WTC11 (cell line): ENCODE measurements around the gene ZNF592. TPM values are rescaled to one million over a fixed set of nuclear protein-coding genes. Genes with fewer than 3 reads are reported as not detected.
A peak's percentile ranks its signal among the peaks of the same experiment; 100 is the strongest.

Experiments
- ATAC-seq: fragments of 200-7000 bp; cut with Tn5 transposase; 2 replicates; pipeline ENCODE4 v1.10.0; 2021; ENCODE audit warnings: mild to moderate bottlenecking, moderate library complexity
- CTCF ChIA-PET: fragments of 300-600 bp; sonication (Branson Sonifier 250); formaldehyde crosslinking; loops from one replicate; lab custom pipeline; 2021; ENCODE audit warnings: antibody characterized with exemption; lab: Charles Lee
- POLR2A ChIA-PET: fragments of 350-600 bp; sonication (Branson Sonifier 250); formaldehyde crosslinking; loops from one replicate; lab custom pipeline; 2021; ENCODE audit warnings: antibody characterized with exemption; lab: Charles Lee
- DNase-seq: peaks from one replicate; pipeline ENCODE4 v3.0.0; 2021; ENCODE audit warnings: low spot score
- H3K27ac Mint-ChIP-seq: 2 replicates; pipeline ENCODE4 v1.8.0; 2021; ENCODE audit warnings: mixed read lengths
- H3K27me3 Mint-ChIP-seq: 2 replicates; pipeline ENCODE4 v1.8.0; 2021; ENCODE audit warnings: low read depth, mild to moderate bottlenecking, moderate library complexity, mixed read lengths
- H3K36me3 Mint-ChIP-seq: 2 replicates; pipeline ENCODE4 v1.8.0; 2021; ENCODE audit warnings: mixed read lengths
- H3K4me1 Mint-ChIP-seq: 2 replicates; pipeline ENCODE4 v1.8.0; 2022; ENCODE audit warnings: mixed read lengths
- H3K4me3 Mint-ChIP-seq: 2 replicates; pipeline ENCODE4 v1.8.0; 2021; ENCODE audit warnings: mild to moderate bottlenecking, moderate library complexity, mixed read lengths
- H3K9me3 Mint-ChIP-seq: 2 replicates; pipeline ENCODE4 v1.8.0; 2021; ENCODE audit warnings: mixed read lengths
- CREM ChIP-seq: sonication (generic); formaldehyde crosslinking; IDR thresholded peaks from 2 replicates; pipeline ENCODE4 v1.8.1; 2022; ENCODE audit warnings: mild to moderate bottlenecking, missing genetic modification reagents, moderate library complexity
- ELF4 ChIP-seq: sonication (generic); formaldehyde crosslinking; IDR thresholded peaks from 2 replicates; pipeline ENCODE4 v1.8.1; 2022; ENCODE audit warnings: low read depth, mild to moderate bottlenecking, moderate library complexity, missing genetic modification reagents
- GABPB1 ChIP-seq: sonication (generic); formaldehyde crosslinking; IDR thresholded peaks from 2 replicates; pipeline ENCODE4 v1.8.1; 2023; ENCODE audit warnings: mild to moderate bottlenecking, missing genetic modification reagents
- JUN ChIP-seq: sonication (generic); formaldehyde crosslinking; IDR thresholded peaks from 2 replicates; pipeline ENCODE4 v1.8.0; 2023; ENCODE audit warnings: mild to moderate bottlenecking, missing genetic modification reagents
- MYBL2 ChIP-seq: sonication (generic); formaldehyde crosslinking; IDR thresholded peaks from 2 replicates; pipeline ENCODE4 v1.8.1; 2023; ENCODE audit warnings: mild to moderate bottlenecking, moderate library complexity, missing genetic modification reagents
- NR3C1 ChIP-seq: sonication (generic); formaldehyde crosslinking; conservative IDR thresholded peaks from 2 replicates; pipeline ENCODE4 v1.8.1; 2023; ENCODE audit warnings: low read depth, mild to moderate bottlenecking, missing genetic modification reagents
- SMAD4 ChIP-seq: sonication (generic); formaldehyde crosslinking; IDR thresholded peaks from 2 replicates; pipeline ENCODE4 v1.8.0; 2022; ENCODE audit warnings: mild to moderate bottlenecking, missing genetic modification reagents
- SOX15 ChIP-seq: fragments of 250-450 bp; sonication (Bioruptor Pico); IDR thresholded peaks from 2 replicates; pipeline ENCODE4 v1.9.0; 2021; ENCODE audit warnings: mild to moderate bottlenecking
- SP1 ChIP-seq: sonication (generic); formaldehyde crosslinking; conservative IDR thresholded peaks from 2 replicates; pipeline ENCODE4 v1.8.1; 2022; ENCODE audit warnings: missing genetic modification reagents
- TEAD1 ChIP-seq: sonication (generic); formaldehyde crosslinking; IDR thresholded peaks from 2 replicates; pipeline ENCODE4 v1.8.0; 2022; ENCODE audit warnings: mild to moderate bottlenecking, missing genetic modification reagents
- TP53 ChIP-seq: sonication (generic); formaldehyde crosslinking; IDR thresholded peaks from 2 replicates; pipeline ENCODE4 v1.8.1; 2023; ENCODE audit warnings: mild to moderate bottlenecking, missing genetic modification reagents
- ZNF121 ChIP-seq: sonication (generic); formaldehyde crosslinking; IDR thresholded peaks from 2 replicates; pipeline ENCODE4 v1.8.0; 2023; ENCODE audit warnings: missing genetic modification reagents
- total RNA-seq: library from RNA; stranded (reverse); gene quantifications from 3 replicates; pipeline ENCODE4 v1.2.3, GENCODE V29; 2021
- TF ChIP-seq, protein P1 (sequence below): fragments of 250-450 bp; sonication (Bioruptor Pico); IDR thresholded peaks from 2 replicates; pipeline ENCODE4 v1.8.0; 2021; ENCODE audit warnings: mild to moderate bottlenecking
- TF ChIP-seq, protein P2 (sequence below): fragments of 250-450 bp; sonication (Bioruptor Pico); IDR thresholded peaks from 2 replicates; pipeline ENCODE4 v1.9.0; 2021; ENCODE audit warnings: mild to moderate bottlenecking
- TF ChIP-seq, protein P3 (sequence below): sonication (generic); formaldehyde crosslinking; IDR thresholded peaks from 2 replicates; pipeline ENCODE4 v1.8.1; 2023; ENCODE audit warnings: mild to moderate bottlenecking, missing genetic modification reagents, moderate library complexity
- TF ChIP-seq, protein P4 (sequence below): sonication (generic); formaldehyde crosslinking; IDR thresholded peaks from 2 replicates; pipeline ENCODE4 v1.8.1; 2023; ENCODE audit warnings: mild to moderate bottlenecking, moderate library complexity, missing genetic modification reagents
- TF ChIP-seq, protein P5 (sequence below): sonication (generic); formaldehyde crosslinking; IDR thresholded peaks from 2 replicates; pipeline ENCODE4 v1.8.0; 2022; ENCODE audit warnings: mild to moderate bottlenecking, missing genetic modification reagents
- TF ChIP-seq, protein P6 (sequence below): sonication (generic); formaldehyde crosslinking; IDR thresholded peaks from 2 replicates; pipeline ENCODE4 v1.8.1; 2022; ENCODE audit warnings: mild to moderate bottlenecking, missing genetic modification reagents, moderate library complexity, borderline replicate concordance
- TF ChIP-seq, protein P7 (sequence below): sonication (generic); formaldehyde crosslinking; IDR thresholded peaks from 2 replicates; pipeline ENCODE4 v1.8.0; 2023; ENCODE audit warnings: missing genetic modification reagents
- TF ChIP-seq, protein P8 (sequence below): sonication (generic); formaldehyde crosslinking; IDR thresholded peaks from 2 replicates; pipeline ENCODE4 v1.8.1; 2022; ENCODE audit warnings: missing genetic modification reagents, borderline replicate concordance
- TF ChIP-seq, protein P9 (sequence below): sonication (generic); formaldehyde crosslinking; IDR thresholded peaks from 2 replicates; pipeline ENCODE4 v1.8.0; 2022; ENCODE audit warnings: mild to moderate bottlenecking, missing genetic modification reagents

Gene ZNF592
- total RNA-seq, 1 experiment from 2014 or later, result 28.0 TPM

DNA sequence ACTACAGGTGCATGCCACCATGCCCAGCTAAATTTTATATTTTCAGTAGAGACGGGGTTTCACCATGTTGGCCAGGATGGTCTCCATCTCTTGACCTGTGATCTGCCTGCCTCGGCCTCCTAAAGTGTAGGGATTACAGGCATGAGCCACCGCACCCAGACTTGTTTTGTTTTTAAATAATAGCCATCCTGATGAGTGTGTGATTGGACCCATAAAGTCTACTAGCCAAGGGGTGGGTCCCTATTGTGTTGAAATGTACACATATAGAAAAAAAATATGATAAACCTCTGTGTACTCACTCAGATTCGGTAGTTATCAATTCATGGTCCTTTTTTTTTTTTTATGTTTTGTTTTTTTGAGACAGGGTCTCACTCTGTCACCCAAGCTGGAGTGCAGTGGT, 17.3 kb downstream of the ZNF592 start:
- Mint-ChIP-seq H3K9me3 (no peaks in the 10 kb centered on the region), H3K36me3 (peaks cover 16% of the 10 kb centered on the region), H3K4me1 (peaks cover 3% of the 10 kb centered on the region; the same call in 1 of the 2 replicates), H3K27ac (no peak overlapping the region), H3K27me3 (no peaks in the 10 kb centered on the region), H3K4me3 (no peak overlapping the region)
- DNase-seq (no peak), ATAC-seq (no peak)
- POLR2A ChIA-PET, result no interaction called here
- no peak for TF ChIP-seq ELF4
- TF ChIP-seq, protein P1, sequence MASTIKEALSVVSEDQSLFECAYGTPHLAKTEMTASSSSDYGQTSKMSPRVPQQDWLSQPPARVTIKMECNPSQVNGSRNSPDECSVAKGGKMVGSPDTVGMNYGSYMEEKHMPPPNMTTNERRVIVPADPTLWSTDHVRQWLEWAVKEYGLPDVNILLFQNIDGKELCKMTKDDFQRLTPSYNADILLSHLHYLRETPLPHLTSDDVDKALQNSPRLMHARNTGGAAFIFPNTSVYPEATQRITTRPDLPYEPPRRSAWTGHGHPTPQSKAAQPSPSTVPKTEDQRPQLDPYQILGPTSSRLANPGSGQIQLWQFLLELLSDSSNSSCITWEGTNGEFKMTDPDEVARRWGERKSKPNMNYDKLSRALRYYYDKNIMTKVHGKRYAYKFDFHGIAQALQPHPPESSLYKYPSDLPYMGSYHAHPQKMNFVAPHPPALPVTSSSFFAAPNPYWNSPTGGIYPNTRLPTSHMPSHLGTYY, result no peak
- no peak for TF ChIP-seq SP1
- TF ChIP-seq TEAD1 (CRISPR knock-in tag), result no peak
- TF ChIP-seq, protein P2, sequence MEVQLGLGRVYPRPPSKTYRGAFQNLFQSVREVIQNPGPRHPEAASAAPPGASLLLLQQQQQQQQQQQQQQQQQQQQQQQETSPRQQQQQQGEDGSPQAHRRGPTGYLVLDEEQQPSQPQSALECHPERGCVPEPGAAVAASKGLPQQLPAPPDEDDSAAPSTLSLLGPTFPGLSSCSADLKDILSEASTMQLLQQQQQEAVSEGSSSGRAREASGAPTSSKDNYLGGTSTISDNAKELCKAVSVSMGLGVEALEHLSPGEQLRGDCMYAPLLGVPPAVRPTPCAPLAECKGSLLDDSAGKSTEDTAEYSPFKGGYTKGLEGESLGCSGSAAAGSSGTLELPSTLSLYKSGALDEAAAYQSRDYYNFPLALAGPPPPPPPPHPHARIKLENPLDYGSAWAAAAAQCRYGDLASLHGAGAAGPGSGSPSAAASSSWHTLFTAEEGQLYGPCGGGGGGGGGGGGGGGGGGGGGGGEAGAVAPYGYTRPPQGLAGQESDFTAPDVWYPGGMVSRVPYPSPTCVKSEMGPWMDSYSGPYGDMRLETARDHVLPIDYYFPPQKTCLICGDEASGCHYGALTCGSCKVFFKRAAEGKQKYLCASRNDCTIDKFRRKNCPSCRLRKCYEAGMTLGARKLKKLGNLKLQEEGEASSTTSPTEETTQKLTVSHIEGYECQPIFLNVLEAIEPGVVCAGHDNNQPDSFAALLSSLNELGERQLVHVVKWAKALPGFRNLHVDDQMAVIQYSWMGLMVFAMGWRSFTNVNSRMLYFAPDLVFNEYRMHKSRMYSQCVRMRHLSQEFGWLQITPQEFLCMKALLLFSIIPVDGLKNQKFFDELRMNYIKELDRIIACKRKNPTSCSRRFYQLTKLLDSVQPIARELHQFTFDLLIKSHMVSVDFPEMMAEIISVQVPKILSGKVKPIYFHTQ (CRISPR knock-in tag), result no peak
- TF ChIP-seq ZNF121 (CRISPR knock-in tag), result no peak
- CTCF ChIA-PET, result no interaction called here

DNA sequence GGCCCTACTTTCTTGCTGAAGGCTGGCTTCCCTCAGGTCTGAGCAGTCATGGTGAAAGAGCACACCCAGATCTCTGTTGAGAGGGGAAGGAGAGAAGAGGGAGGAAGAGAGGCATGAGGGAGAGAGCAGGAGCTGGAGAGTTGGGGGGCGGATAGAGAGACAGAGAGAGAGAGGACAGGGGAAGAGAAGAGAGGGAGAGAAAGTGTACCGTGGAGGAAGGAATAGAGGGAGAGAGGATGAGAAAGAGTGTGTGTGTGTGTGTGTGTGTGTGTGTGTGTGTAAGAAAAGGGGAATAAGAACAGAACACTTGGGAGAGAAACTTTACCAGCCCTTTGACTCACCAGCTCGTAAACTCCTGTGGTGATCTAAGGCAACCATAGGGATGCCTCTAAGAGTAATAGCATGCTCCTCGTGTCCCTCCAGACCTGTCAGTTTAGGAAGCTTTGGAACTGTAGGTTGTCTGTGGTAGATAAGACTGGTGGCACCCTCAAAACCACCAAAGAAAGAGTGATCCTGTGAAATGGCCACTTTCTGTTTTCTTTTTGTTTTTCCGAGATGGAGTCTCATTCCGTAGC, 18.2 kb downstream of the ZNF592 start:
- peaks cover 6% of the 10 kb centered on the region for H3K4me1 Mint-ChIP-seq
- no peak overlapping the region for H3K4me3 Mint-ChIP-seq
- 0 out of 2 replicates have a peak overlapping the region, but pooled peaks have one; percentile 19 for H3K27ac Mint-ChIP-seq
- DNase-seq, result no peak
- H3K36me3 Mint-ChIP-seq, result peaks cover 19% of the 10 kb centered on the region
- no peak for ATAC-seq
- no peaks in the 10 kb centered on the region for H3K27me3 Mint-ChIP-seq
- POLR2A ChIA-PET, result no interaction called here
- CTCF ChIA-PET, result no interaction called here
- H3K9me3 Mint-ChIP-seq, result no peaks in the 10 kb centered on the region
- TF ChIP-seq, protein P3, sequence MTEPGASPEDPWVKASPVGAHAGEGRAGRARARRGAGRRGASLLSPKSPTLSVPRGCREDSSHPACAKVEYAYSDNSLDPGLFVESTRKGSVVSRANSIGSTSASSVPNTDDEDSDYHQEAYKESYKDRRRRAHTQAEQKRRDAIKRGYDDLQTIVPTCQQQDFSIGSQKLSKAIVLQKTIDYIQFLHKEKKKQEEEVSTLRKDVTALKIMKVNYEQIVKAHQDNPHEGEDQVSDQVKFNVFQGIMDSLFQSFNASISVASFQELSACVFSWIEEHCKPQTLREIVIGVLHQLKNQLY, result no peak
- TF ChIP-seq, protein P4, sequence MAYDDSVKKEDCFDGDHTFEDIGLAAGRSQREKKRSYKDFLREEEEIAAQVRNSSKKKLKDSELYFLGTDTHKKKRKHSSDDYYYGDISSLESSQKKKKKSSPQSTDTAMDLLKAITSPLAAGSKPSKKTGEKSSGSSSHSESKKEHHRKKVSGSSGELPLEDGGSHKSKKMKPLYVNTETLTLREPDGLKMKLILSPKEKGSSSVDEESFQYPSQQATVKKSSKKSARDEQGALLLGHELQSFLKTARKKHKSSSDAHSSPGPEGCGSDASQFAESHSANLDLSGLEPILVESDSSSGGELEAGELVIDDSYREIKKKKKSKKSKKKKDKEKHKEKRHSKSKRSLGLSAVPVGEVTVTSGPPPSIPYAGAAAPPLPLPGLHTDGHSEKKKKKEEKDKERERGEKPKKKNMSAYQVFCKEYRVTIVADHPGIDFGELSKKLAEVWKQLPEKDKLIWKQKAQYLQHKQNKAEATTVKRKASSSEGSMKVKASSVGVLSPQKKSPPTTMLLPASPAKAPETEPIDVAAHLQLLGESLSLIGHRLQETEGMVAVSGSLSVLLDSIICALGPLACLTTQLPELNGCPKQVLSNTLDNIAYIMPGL (CRISPR knock-in tag), result no peak
- TF ChIP-seq SOX15 (CRISPR knock-in tag), result no peak
- no peak for TF ChIP-seq SMAD4 (CRISPR knock-in tag)
- TF ChIP-seq, protein P5, sequence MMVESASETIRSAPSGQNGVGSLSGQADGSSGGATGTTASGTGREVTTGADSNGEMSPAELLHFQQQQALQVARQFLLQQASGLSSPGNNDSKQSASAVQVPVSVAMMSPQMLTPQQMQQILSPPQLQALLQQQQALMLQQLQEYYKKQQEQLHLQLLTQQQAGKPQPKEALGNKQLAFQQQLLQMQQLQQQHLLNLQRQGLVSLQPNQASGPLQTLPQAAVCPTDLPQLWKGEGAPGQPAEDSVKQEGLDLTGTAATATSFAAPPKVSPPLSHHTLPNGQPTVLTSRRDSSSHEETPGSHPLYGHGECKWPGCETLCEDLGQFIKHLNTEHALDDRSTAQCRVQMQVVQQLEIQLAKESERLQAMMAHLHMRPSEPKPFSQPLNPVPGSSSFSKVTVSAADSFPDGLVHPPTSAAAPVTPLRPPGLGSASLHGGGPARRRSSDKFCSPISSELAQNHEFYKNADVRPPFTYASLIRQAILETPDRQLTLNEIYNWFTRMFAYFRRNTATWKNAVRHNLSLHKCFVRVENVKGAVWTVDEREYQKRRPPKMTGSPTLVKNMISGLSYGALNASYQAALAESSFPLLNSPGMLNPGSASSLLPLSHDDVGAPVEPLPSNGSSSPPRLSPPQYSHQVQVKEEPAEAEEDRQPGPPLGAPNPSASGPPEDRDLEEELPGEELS (CRISPR knock-in tag), result no peak
- TF ChIP-seq GABPB1 (CRISPR knock-in tag), result no peak
- TF ChIP-seq, protein P6, sequence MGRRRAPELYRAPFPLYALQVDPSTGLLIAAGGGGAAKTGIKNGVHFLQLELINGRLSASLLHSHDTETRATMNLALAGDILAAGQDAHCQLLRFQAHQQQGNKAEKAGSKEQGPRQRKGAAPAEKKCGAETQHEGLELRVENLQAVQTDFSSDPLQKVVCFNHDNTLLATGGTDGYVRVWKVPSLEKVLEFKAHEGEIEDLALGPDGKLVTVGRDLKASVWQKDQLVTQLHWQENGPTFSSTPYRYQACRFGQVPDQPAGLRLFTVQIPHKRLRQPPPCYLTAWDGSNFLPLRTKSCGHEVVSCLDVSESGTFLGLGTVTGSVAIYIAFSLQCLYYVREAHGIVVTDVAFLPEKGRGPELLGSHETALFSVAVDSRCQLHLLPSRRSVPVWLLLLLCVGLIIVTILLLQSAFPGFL (CRISPR knock-in tag), result no peak
- TF ChIP-seq, protein P7, sequence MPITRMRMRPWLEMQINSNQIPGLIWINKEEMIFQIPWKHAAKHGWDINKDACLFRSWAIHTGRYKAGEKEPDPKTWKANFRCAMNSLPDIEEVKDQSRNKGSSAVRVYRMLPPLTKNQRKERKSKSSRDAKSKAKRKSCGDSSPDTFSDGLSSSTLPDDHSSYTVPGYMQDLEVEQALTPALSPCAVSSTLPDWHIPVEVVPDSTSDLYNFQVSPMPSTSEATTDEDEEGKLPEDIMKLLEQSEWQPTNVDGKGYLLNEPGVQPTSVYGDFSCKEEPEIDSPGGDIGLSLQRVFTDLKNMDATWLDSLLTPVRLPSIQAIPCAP, result no peak
- TF ChIP-seq, protein P8, sequence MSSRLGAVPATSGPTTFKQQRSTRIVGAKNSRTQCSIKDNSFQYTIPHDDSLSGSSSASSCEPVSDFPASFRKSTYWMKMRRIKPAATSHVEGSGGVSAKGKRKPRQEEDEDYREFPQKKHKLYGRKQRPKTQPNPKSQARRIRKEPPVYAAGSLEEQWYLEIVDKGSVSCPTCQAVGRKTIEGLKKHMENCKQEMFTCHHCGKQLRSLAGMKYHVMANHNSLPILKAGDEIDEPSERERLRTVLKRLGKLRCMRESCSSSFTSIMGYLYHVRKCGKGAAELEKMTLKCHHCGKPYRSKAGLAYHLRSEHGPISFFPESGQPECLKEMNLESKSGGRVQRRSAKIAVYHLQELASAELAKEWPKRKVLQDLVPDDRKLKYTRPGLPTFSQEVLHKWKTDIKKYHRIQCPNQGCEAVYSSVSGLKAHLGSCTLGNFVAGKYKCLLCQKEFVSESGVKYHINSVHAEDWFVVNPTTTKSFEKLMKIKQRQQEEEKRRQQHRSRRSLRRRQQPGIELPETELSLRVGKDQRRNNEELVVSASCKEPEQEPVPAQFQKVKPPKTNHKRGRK (CRISPR knock-in tag), result no peak
- no peak for TF ChIP-seq JUN (CRISPR knock-in tag)
- TF ChIP-seq CREM (CRISPR knock-in tag), result no peak
- no peak for TF ChIP-seq NR3C1 (CRISPR knock-in tag)
- no peak for TF ChIP-seq TP53
- TF ChIP-seq, protein P9, sequence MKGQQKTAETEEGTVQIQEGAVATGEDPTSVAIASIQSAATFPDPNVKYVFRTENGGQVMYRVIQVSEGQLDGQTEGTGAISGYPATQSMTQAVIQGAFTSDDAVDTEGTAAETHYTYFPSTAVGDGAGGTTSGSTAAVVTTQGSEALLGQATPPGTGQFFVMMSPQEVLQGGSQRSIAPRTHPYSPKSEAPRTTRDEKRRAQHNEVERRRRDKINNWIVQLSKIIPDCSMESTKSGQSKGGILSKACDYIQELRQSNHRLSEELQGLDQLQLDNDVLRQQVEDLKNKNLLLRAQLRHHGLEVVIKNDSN (CRISPR knock-in tag), result no peak
- TF ChIP-seq MYBL2, result no peak
